NCI-H345 (cell line): ENCODE measurements around the gene CHST8.
"Not testable (repeated sequence)": the region's sequence is repeated elsewhere in the genome, so short reads cannot be mapped to it uniquely, and the experiment has no call there.

Experiments
- DNase-seq: peaks from one replicate; lab custom pipeline; 2025; lab: John Stamatoyannopoulos, UW

Gene CHST8

GRCh38 chr19:33641956-33642498 lies 20.3 kb downstream of the CHST8 start:
- no peak for DNase-seq

- no peak for DNase-seq
Observed at GRCh38 chr19:33644284-33644836, 22.6 kb downstream of the CHST8 start.

- no peak for DNase-seq
Observed at GRCh38 chr19:33646306-33646705, 24.6 kb downstream of the CHST8 start.

- no peak for DNase-seq
Observed at GRCh38 chr19:33647146-33647545, 25.4 kb downstream of the CHST8 start.

- DNase-seq = no peak
Observed at GRCh38 chr19:33649627-33650305, 28.0 kb downstream of the CHST8 start.

- DNase-seq = no peak
Observed at GRCh38 chr19:33653684-33654083, 31.9 kb downstream of the CHST8 start.

- DNase-seq = no peak
Observed at GRCh38 chr19:33654840-33655508, 33.2 kb downstream of the CHST8 start.

- DNase-seq = no peak
Observed at GRCh38 chr19:33659835-33660234, 38.1 kb downstream of the CHST8 start.

- no peak for DNase-seq
Observed at GRCh38 chr19:33660410-33661124, 38.8 kb downstream of the CHST8 start.

GRCh38 chr19:33661336-33661735 lies 39.6 kb downstream of the CHST8 start:
- DNase-seq = no peak

- DNase-seq = no peak
Observed at GRCh38 chr19:33662391-33663092, 40.8 kb downstream of the CHST8 start.

- not testable (repeated sequence) for DNase-seq
Observed at GRCh38 chr19:33663316-33663715, 41.6 kb downstream of the CHST8 start.

- DNase-seq = no peak
Observed at GRCh38 chr19:33664744-33665143, 43.0 kb downstream of the CHST8 start.

GRCh38 chr19:33665776-33666595 lies 44.2 kb downstream of the CHST8 start:
- DNase-seq = no peak

GRCh38 chr19:33667141-33667650 lies 45.4 kb downstream of the CHST8 start:
- DNase-seq = no peak

GRCh38 chr19:33667881-33668280 lies 46.1 kb downstream of the CHST8 start:
- no peak for DNase-seq

GRCh38 chr19:33668968-33669367 lies 47.2 kb downstream of the CHST8 start:
- no peak for DNase-seq

- no peak for DNase-seq
Observed at GRCh38 chr19:33669376-33669775, 47.6 kb downstream of the CHST8 start.

- DNase-seq = no peak
Observed at GRCh38 chr19:33670398-33670797, 48.6 kb downstream of the CHST8 start.

GRCh38 chr19:33671211-33671610 lies 49.5 kb downstream of the CHST8 start:
- no peak for DNase-seq
